Astrocyte of the spinal cord (primary cell): Measurements from ENCODE around the gene ELMO2.

ENCODE experiments used
- DNase-seq: peaks from one replicate; pipeline ENCODE4 v3.0.0; 2011; ENCODE audit warnings: low read depth, low spot score
- H3K4me3 ChIP-seq: 2 replicates; pipeline ENCODE4 v1.5.1; 2011; ENCODE audit warnings: low read depth, mild to moderate bottlenecking, low read length, moderate library complexity
- in situ Hi-C: cut with HindIII; loops from 2 replicates; pipeline ENCODE4 v1.10.0; 2017; ENCODE audit warnings: low sequenced_read_pairs
- TF ChIP-seq, protein P1 (sequence below): IDR thresholded peaks from 2 replicates; pipeline ENCODE4 v1.5.1; 2012; ENCODE audit warnings: low read depth, mild to moderate bottlenecking, low read length, inconsistent platforms

The ELMO2 gene

DNA sequence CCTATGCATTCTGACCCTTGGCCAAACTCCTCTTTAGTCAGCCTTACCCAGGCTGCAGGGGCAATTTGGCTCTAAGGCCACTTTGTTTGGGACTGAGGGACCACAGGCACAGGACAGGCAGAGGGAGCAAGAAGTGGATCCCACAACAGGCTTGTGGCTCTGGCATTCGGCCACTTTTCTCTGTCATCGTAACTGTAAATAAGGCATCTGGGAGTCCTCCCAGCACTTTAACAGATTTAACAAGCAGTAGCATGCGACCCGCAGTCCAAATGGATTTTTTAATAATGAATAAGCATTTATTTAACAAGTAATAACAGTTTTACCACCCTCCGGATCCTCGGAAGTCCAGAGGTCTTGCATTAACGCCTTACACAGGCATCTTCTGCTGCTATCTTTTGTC, 82.0 kb downstream of the ELMO2 start:
- in situ Hi-C loops = no loop called here
- no peak for DNase-seq
- TF ChIP-seq, protein P1, sequence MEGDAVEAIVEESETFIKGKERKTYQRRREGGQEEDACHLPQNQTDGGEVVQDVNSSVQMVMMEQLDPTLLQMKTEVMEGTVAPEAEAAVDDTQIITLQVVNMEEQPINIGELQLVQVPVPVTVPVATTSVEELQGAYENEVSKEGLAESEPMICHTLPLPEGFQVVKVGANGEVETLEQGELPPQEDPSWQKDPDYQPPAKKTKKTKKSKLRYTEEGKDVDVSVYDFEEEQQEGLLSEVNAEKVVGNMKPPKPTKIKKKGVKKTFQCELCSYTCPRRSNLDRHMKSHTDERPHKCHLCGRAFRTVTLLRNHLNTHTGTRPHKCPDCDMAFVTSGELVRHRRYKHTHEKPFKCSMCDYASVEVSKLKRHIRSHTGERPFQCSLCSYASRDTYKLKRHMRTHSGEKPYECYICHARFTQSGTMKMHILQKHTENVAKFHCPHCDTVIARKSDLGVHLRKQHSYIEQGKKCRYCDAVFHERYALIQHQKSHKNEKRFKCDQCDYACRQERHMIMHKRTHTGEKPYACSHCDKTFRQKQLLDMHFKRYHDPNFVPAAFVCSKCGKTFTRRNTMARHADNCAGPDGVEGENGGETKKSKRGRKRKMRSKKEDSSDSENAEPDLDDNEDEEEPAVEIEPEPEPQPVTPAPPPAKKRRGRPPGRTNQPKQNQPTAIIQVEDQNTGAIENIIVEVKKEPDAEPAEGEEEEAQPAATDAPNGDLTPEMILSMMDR = no peak
- H3K4me3 ChIP-seq = no peak overlapping the region

DNA sequence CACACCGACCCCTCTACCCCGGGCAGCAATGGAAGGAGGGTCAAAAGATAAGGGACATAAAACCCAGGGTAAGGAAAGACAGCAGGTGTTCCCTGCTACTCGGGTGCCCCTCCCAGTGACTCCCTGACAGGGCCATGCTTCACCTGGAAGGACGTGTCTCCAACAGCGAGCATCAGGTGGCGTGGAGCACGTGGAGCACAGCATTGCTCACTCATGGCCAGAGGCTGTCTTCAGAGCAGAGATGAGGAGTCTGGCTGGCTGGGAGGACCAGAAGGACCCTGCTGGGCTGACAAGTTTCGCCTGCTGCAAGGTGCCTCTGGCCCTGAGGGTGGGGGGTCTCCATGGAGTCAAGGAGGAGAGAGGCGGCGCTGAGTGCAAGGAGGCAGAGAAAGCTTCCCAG, 82.9 kb downstream of the ELMO2 start:
- no peak overlapping the region for H3K4me3 ChIP-seq
- no peak for DNase-seq
- TF ChIP-seq, protein P1 = no peak
- in situ Hi-C loops = no loop called here

DNA sequence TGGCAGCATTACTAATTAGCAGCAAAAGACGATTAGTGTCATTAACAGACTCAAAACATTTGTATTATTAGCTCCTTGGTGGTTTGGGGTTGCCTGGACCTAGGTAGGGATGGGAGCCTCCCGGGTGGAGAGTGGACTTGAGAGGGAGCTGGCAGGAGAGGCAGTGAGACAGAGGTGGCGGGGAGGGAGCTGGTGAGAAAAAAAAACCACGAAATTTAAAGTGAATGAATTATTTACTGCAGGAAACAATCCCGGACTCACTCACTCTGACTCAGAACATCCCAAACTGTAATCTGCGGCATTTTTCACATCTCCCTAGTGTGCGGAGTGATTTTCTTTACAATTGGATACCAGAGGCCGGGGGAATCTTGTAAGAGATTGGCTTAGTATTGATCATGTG, 83.8 kb downstream of the ELMO2 start:
- in situ Hi-C loops = no loop called here
- no peak for DNase-seq
- TF ChIP-seq, protein P1 = no peak
- no peak overlapping the region for H3K4me3 ChIP-seq

DNA sequence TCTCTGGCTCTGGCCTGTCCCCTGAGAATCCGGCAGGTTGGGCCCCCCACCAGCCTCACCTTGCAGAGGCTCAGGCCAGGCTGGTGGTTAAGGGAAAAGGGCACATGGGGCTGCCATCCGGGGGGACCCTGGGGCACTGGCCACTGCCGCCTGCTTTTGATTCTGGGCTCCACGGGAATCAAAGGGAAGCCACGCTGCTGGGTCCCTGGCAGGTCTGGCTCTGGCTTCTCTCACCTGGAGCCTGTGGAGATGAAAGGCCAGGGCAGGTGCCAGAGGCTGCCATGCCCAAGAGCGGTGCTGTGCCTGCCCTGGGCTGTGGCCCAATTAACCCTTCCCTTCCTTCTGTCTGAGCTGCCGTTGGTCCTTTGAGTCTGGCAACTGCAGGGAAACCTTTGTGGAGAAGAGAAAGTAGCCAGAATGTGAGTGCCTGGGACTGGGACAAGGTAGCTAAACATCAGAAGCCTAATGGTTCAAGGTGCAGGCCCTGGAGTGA, 88.7 kb downstream of the ELMO2 start:
- in situ Hi-C loops = no loop called here

DNA sequence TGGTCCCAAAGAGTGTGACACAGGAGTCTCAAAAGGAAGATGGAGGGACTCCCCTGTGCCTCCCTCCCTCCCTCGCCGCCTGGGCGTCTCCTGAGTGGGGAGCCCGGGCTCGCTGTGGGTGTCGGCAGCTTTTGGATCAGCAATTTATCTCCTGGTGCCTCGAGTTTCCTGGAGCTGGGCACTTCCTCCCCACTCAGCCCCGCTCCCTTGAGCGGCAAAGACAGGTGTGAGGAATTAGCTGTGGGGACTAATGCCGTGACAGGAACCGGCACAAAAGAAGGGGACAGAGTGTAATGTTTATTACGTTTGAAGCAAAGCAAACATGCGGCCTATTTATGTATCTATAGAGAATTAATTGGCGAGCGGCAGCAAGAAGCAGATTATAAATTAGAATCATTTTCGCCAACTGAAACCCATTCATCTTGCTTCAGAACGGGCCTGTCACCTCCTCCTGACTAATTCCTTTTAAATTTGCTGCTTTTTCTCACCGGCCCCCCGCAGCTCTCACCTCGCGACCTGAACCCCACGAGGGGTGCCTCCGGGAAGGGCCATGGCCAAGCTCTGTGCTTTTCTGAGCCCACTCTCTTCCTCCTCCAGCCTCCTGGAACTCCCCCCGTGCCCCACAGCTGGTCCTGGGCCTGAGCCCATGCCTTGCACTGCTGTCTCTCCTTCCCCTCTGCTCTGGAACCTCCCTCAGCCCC, 89.3 kb downstream of the ELMO2 start:
- H3K4me3 ChIP-seq = no peak overlapping the region
- DNase-seq = no peak
- in situ Hi-C loops = no loop called here
- TF ChIP-seq, protein P1 = no peak

More for the DNA sequence above, 88.7 kb downstream of the ELMO2 start:
- no peak overlapping the region for H3K4me3 ChIP-seq
- DNase-seq = no peak
- TF ChIP-seq, protein P1 = no peak
